ENCODE measurements around the gene AURKA.
"Not testable (repeated sequence)": the region's sequence is repeated elsewhere in the genome, so short reads cannot be mapped to it uniquely, and the experiment has no call there.

Gene AURKA

GRCh38 chr20:56392881-56393482 is 967 bp upstream of the AURKA start:
- peak overlapping the region; percentile 72 for H3K4me2 ChIP-seq (ENCODE audit: low read length)
- no peaks in the 10 kb centered on the region for H3K9me3 ChIP-seq (ENCODE audit: low read length)
- H3F3A ChIP-seq (ENCODE audit: insufficient read depth, low read length) = no peaks in the 10 kb centered on the region
- H3K27me3 ChIP-seq (ENCODE audit: insufficient read depth, low read length) = no peaks in the 10 kb centered on the region
- peaks cover 51% of the 10 kb centered on the region for H3K79me2 ChIP-seq (ENCODE audit: insufficient read depth, low read length)
- H2AFZ ChIP-seq (ENCODE audit: low read length) = no peak overlapping the region
- peak overlapping the region; percentile 94 for H3K4me3 ChIP-seq (ENCODE audit: low read depth, low read length, poor library complexity, severe bottlenecking)
- H3K27ac ChIP-seq (ENCODE audit: low read depth, low read length, poor library complexity, severe bottlenecking) = peak overlapping the region; percentile 88
- peaks cover 66% of the 10 kb centered on the region for H3K36me3 ChIP-seq (ENCODE audit: insufficient read depth, low read length)
- peak overlapping the region; percentile 95 for H3K9ac ChIP-seq (ENCODE audit: low read length)
- no peaks in the 10 kb centered on the region for H3K9me2 ChIP-seq (ENCODE audit: low read depth, low read length)
- TF ChIP-seq EZH2 (IDR thresholded peaks at IDR 0.05; ENCODE audit: borderline replicate concordance, low read length) = no peak
- no peak for TF ChIP-seq CTCF (IDR thresholded peaks at IDR 0.05; ENCODE audit: low read length)
- H3K4me1 ChIP-seq (ENCODE audit: insufficient read depth, low read length, severe bottlenecking) = peaks cover 29% of the 10 kb centered on the region
- no peaks in the 10 kb centered on the region for H4K20me1 ChIP-seq (ENCODE audit: insufficient read depth, low read length)

DNA sequence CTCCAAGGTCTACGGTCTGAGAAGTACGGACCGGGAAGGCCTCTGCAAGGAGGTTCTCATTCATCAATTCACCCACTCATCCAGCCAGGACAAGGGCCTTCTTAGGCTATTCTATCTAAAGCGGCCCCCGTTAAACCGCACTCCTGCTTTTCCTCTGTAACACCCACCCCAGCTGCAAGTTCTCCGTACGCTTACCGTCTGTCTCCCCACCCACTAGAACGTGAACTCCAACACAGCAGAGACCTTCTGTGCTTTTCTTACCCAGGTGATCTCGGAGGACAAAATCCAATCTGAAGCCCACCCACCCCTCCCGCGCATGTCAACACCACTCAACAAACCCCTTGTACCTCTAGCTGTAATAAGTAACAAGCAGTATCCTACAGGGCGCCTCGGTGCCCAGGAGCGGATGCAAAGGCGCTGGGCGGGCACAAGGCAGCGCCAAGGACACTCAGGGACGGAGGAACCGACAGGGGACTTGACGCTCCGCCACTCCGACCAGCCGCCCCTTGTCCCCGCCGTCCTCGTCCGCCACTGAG is 351 bp downstream of the AURKA start:
- TF ChIP-seq CTCF (IDR thresholded peaks at IDR 0.05; ENCODE audit: low read length) (no peak), EZH2 (IDR thresholded peaks at IDR 0.05; ENCODE audit: borderline replicate concordance, low read length) (no peak)
- no peaks in the 10 kb centered on the region for H3K27me3 ChIP-seq (ENCODE audit: insufficient read depth, low read length)

GRCh38 chr20:56391037-56391436 is 978 bp downstream of the AURKA start:
- H3K27ac ChIP-seq (ENCODE audit: low read depth, low read length, poor library complexity, severe bottlenecking) = peak overlapping the region; percentile 88
- H3F3A ChIP-seq (ENCODE audit: insufficient read depth, low read length) = no peaks in the 10 kb centered on the region
- no peaks in the 10 kb centered on the region for H3K27me3 ChIP-seq (ENCODE audit: insufficient read depth, low read length)
- H2AFZ ChIP-seq (ENCODE audit: low read length) = no peak overlapping the region
- H3K9me3 ChIP-seq (ENCODE audit: low read length) = no peaks in the 10 kb centered on the region
- no peak for TF ChIP-seq CTCF (IDR thresholded peaks at IDR 0.05; ENCODE audit: low read length)
- no peak for TF ChIP-seq EZH2 (IDR thresholded peaks at IDR 0.05; ENCODE audit: borderline replicate concordance, low read length)
- peak overlapping the region; percentile 94 for H3K4me2 ChIP-seq (ENCODE audit: low read length)
- H3K9ac ChIP-seq (ENCODE audit: low read length) = peak overlapping the region; percentile 95
- peaks cover 65% of the 10 kb centered on the region for H3K36me3 ChIP-seq (ENCODE audit: insufficient read depth, low read length)
- peaks cover 53% of the 10 kb centered on the region for H3K79me2 ChIP-seq (ENCODE audit: insufficient read depth, low read length)
- H3K4me1 ChIP-seq (ENCODE audit: insufficient read depth, low read length, severe bottlenecking) = peaks cover 29% of the 10 kb centered on the region
- H4K20me1 ChIP-seq (ENCODE audit: insufficient read depth, low read length) = no peaks in the 10 kb centered on the region
- no peaks in the 10 kb centered on the region for H3K9me2 ChIP-seq (ENCODE audit: low read depth, low read length)
- H3K4me3 ChIP-seq (ENCODE audit: low read depth, low read length, poor library complexity, severe bottlenecking) = peak overlapping the region; percentile 94

More for the DNA sequence above, 351 bp downstream of the AURKA start:
- Histone ChIP-seq H3K27ac (ENCODE audit: low read depth, low read length, poor library complexity, severe bottlenecking) (peak overlapping the region; percentile 88), H3K4me2 (ENCODE audit: low read length) (peak overlapping the region; percentile 94), H3K9me3 (ENCODE audit: low read length) (no peaks in the 10 kb centered on the region), H3K9me2 (ENCODE audit: low read depth, low read length) (no peaks in the 10 kb centered on the region), H3K4me1 (ENCODE audit: insufficient read depth, low read length, severe bottlenecking) (peaks cover 29% of the 10 kb centered on the region), H3K4me3 (ENCODE audit: low read depth, low read length, poor library complexity, severe bottlenecking) (peak overlapping the region; percentile 94), H3F3A (ENCODE audit: insufficient read depth, low read length) (no peaks in the 10 kb centered on the region), H4K20me1 (ENCODE audit: insufficient read depth, low read length) (no peaks in the 10 kb centered on the region), H2AFZ (ENCODE audit: low read length) (no peak overlapping the region), H3K9ac (ENCODE audit: low read length) (peak overlapping the region; percentile 95), H3K36me3 (ENCODE audit: insufficient read depth, low read length) (peaks cover 65% of the 10 kb centered on the region), H3K79me2 (ENCODE audit: insufficient read depth, low read length) (peaks cover 53% of the 10 kb centered on the region)

DNA sequence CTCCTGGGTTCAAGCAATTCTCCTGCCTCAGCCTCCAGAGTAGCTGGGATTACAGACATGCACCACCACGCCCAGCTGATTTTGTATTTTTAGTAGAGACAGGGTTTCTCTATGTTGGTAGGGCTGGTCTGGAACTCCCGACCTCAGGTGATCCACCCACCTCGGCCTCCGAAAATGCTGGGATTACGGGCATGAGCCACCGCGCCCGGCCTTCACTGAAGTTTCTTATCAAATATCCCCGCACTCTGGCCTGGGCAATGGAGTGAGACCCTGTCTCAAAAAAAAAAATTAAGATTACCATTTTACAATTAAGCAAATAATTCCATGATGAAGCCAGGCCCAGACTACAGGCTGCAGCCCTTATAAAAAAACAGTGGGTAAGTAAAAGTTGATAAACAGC is 1.6 kb downstream of the AURKA start:
- peak overlapping the region; percentile 95; the same call in 1 of the 2 replicates for H3K9ac ChIP-seq (ENCODE audit: low read length)
- not testable (repeated sequence) for H3K27ac ChIP-seq (ENCODE audit: low read depth, low read length, poor library complexity, severe bottlenecking)
- H3K4me3 ChIP-seq (ENCODE audit: low read depth, low read length, poor library complexity, severe bottlenecking) = peak overlapping the region; percentile 94

More for the DNA sequence above, 1.6 kb downstream of the AURKA start:
- Histone ChIP-seq H3K4me2 (ENCODE audit: low read length) (peak overlapping the region; percentile 94), H3K79me2 (ENCODE audit: insufficient read depth, low read length) (peaks cover 53% of the 10 kb centered on the region), H3K4me1 (ENCODE audit: insufficient read depth, low read length, severe bottlenecking) (peaks cover 29% of the 10 kb centered on the region), H3K36me3 (ENCODE audit: insufficient read depth, low read length) (peaks cover 65% of the 10 kb centered on the region)
- not testable (repeated sequence) for H3F3A ChIP-seq (ENCODE audit: insufficient read depth, low read length); H3K9me2 ChIP-seq (ENCODE audit: low read depth, low read length); H2AFZ ChIP-seq (ENCODE audit: low read length); H4K20me1 ChIP-seq (ENCODE audit: insufficient read depth, low read length); H3K27me3 ChIP-seq (ENCODE audit: insufficient read depth, low read length); H3K9me3 ChIP-seq (ENCODE audit: low read length)

Measured in OCI-LY1 (cell line).